HEK293 (cell line): ENCODE data around the gene SPATA7.

Experiments used
- EGR2 ChIP-seq: fragments of 450-650 bp; formaldehyde crosslinking; IDR thresholded peaks from 2 replicates; pipeline ENCODE4 v1.5.1; 2016; ENCODE audit warnings: low read depth, missing biosample characterization, missing genetic modification characterization
- GFI1B ChIP-seq: fragments of 450-650 bp; formaldehyde crosslinking; IDR thresholded peaks from 2 replicates; pipeline ENCODE4 v1.5.1; 2016; ENCODE audit warnings: missing biosample characterization, missing genetic modification characterization
- GLIS2 ChIP-seq: fragments of 450-650 bp; formaldehyde crosslinking; IDR thresholded peaks from 2 replicates; pipeline ENCODE4 v1.5.1; 2016; ENCODE audit warnings: missing biosample characterization, missing genetic modification characterization
- HOXD13 ChIP-seq: sonication (generic); formaldehyde crosslinking; IDR thresholded peaks from 2 replicates; pipeline ENCODE4 v1.8.0; 2022; ENCODE audit warnings: missing genetic modification reagents, borderline replicate concordance
- SP7 ChIP-seq: fragments of 450-650 bp; formaldehyde crosslinking; IDR thresholded peaks from 2 replicates; pipeline ENCODE4 v1.5.1; 2016; ENCODE audit warnings: missing biosample characterization, missing genetic modification characterization
- ZBTB17 ChIP-seq: fragments of 450-650 bp; formaldehyde crosslinking; IDR thresholded peaks from 2 replicates; pipeline ENCODE4 v1.5.1; 2016; ENCODE audit warnings: missing biosample characterization, missing genetic modification characterization
- ZBTB20 ChIP-seq: fragments of 450-650 bp; formaldehyde crosslinking; IDR thresholded peaks from 2 replicates; pipeline ENCODE4 v1.5.1; 2016; ENCODE audit warnings: missing biosample characterization, missing genetic modification characterization
- ZIC2 ChIP-seq: fragments of 450-650 bp; formaldehyde crosslinking; IDR thresholded peaks from 2 replicates; pipeline ENCODE4 v1.5.1; 2016; ENCODE audit warnings: missing biosample characterization, missing genetic modification characterization
- ZNF292 ChIP-seq: fragments of 450-650 bp; formaldehyde crosslinking; IDR thresholded peaks from 2 replicates; pipeline ENCODE4 v1.5.1; 2016; ENCODE audit warnings: low read depth, missing biosample characterization, missing genetic modification characterization, borderline replicate concordance
- ZNF302 ChIP-seq: fragments of 450-650 bp; formaldehyde crosslinking; IDR thresholded peaks from 2 replicates; pipeline ENCODE4 v1.5.1; 2016; ENCODE audit warnings: missing biosample characterization, missing genetic modification characterization, low read depth
- ZNF404 ChIP-seq: fragments of 450-650 bp; formaldehyde crosslinking; IDR thresholded peaks from 2 replicates; pipeline ENCODE4 v1.5.1; 2017; ENCODE audit warnings: missing biosample characterization, missing genetic modification characterization
- ZNF600 ChIP-seq: fragments of 450-650 bp; formaldehyde crosslinking; IDR thresholded peaks from 2 replicates; pipeline ENCODE4 v1.5.1; 2016; ENCODE audit warnings: missing biosample characterization, missing genetic modification characterization
- ZNF658 ChIP-seq: fragments of 450-650 bp; formaldehyde crosslinking; IDR thresholded peaks from 2 replicates; pipeline ENCODE4; 2016; ENCODE audit warnings: missing biosample characterization, missing genetic modification characterization
- ZNF701 ChIP-seq: fragments of 450-650 bp; formaldehyde crosslinking; IDR thresholded peaks from 2 replicates; pipeline ENCODE4 v1.5.1; 2016; ENCODE audit warnings: missing biosample characterization, missing genetic modification characterization
- ZNF707 ChIP-seq: fragments of 450-650 bp; formaldehyde crosslinking; IDR thresholded peaks from 2 replicates; pipeline ENCODE4 v1.5.1; 2016; ENCODE audit warnings: missing biosample characterization, missing genetic modification characterization
- TF ChIP-seq, protein P1 (sequence below): fragments of 450-650 bp; formaldehyde crosslinking; conservative IDR thresholded peaks from 2 replicates; pipeline ENCODE4 v1.5.1; 2016; ENCODE audit warnings: low read depth, missing biosample characterization, missing genetic modification characterization
- TF ChIP-seq, protein P2 (sequence below): fragments of 450-650 bp; formaldehyde crosslinking; IDR thresholded peaks from 2 replicates; pipeline ENCODE4 v1.5.1; 2017; ENCODE audit warnings: missing biosample characterization, missing genetic modification characterization
- TF ChIP-seq, protein P3 (sequence below): fragments of 450-650 bp; formaldehyde crosslinking; IDR thresholded peaks from 2 replicates; pipeline ENCODE4 v1.5.1; 2016; ENCODE audit warnings: missing biosample characterization, missing genetic modification characterization
- TF ChIP-seq, protein P4 (sequence below): fragments of 450-650 bp; formaldehyde crosslinking; IDR thresholded peaks from 2 replicates; pipeline ENCODE4 v1.5.1; 2016; ENCODE audit warnings: missing biosample characterization, missing genetic modification characterization
- TF ChIP-seq, protein P5 (sequence below): fragments of 450-650 bp; formaldehyde crosslinking; optimal IDR thresholded peaks from 2 replicates; pipeline ENCODE3; 2016; ENCODE audit warnings: missing biosample characterization, mild to moderate bottlenecking, missing genetic modification characterization
- TF ChIP-seq, protein P6 (sequence below): fragments of 450-650 bp; formaldehyde crosslinking; IDR thresholded peaks from 2 replicates; pipeline ENCODE4 v1.5.1; 2016; ENCODE audit warnings: missing biosample characterization, missing genetic modification characterization
- TF ChIP-seq, protein P7 (sequence below): fragments of 450-650 bp; formaldehyde crosslinking; IDR thresholded peaks from 2 replicates; pipeline ENCODE4 v1.5.1; 2017; ENCODE audit warnings: missing biosample characterization, missing genetic modification characterization

The SPATA7 gene

DNA sequence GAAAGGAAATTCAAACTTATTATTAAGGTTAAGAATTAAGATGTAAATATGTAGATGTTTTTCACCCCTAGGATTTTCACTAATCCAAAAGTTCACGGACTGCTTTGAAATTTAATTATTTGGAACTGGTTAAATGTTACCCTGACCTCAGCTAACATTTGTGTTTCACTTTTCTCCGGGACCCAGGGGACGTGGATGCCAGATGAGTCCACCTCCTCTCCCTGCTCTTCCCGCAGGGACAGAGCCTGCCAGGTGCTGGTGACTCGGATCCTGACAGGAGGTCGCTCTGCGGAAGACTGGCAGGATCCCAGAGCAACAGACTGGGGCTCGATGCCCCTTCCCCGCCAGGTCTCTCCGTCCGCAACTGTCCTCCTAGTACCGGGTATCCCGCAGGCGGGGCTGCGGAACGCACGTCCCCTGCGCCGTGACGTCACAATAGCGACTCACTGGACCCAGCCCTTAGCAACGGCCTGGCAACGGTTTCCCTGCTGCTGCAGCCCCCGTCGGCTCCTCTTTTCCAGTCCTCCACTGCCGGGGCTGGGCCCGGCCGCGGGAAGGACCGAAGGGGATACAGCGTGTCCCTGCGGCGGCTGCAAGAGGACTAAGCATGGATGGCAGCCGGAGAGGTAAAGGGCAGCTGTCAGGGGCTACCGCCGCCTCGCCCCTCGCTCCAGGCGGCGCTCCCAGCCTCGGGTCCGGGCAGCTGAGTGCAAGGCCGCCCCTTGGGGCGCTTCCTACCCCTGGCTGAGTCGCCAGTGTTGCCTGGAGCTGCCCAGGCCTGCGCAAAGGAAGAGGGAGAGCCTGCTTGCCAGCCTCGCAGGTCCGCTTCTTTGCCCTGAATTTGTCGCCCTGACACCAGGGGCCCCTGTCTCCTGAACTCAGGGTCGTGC is at the start of gene SPATA7 (continued):
- TF ChIP-seq, protein P1, sequence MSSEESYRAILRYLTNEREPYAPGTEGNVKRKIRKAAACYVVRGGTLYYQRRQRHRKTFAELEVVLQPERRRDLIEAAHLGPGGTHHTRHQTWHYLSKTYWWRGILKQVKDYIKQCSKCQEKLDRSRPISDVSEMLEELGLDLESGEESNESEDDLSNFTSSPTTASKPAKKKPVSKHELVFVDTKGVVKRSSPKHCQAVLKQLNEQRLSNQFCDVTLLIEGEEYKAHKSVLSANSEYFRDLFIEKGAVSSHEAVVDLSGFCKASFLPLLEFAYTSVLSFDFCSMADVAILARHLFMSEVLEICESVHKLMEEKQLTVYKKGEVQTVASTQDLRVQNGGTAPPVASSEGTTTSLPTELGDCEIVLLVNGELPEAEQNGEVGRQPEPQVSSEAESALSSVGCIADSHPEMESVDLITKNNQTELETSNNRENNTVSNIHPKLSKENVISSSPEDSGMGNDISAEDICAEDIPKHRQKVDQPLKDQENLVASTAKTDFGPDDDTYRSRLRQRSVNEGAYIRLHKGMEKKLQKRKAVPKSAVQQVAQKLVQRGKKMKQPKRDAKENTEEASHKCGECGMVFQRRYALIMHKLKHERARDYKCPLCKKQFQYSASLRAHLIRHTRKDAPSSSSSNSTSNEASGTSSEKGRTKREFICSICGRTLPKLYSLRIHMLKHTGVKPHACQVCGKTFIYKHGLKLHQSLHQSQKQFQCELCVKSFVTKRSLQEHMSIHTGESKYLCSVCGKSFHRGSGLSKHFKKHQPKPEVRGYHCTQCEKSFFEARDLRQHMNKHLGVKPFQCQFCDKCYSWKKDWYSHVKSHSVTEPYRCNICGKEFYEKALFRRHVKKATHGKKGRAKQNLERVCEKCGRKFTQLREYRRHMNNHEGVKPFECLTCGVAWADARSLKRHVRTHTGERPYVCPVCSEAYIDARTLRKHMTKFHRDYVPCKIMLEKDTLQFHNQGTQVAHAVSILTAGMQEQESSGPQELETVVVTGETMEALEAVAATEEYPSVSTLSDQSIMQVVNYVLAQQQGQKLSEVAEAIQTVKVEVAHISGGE (tag by site-specific recombination): peak; percentile 10; the same call in 1 of the 2 replicates
- TF ChIP-seq, protein P2, sequence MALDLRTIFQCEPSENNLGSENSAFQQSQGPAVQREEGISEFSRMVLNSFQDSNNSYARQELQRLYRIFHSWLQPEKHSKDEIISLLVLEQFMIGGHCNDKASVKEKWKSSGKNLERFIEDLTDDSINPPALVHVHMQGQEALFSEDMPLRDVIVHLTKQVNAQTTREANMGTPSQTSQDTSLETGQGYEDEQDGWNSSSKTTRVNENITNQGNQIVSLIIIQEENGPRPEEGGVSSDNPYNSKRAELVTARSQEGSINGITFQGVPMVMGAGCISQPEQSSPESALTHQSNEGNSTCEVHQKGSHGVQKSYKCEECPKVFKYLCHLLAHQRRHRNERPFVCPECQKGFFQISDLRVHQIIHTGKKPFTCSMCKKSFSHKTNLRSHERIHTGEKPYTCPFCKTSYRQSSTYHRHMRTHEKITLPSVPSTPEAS: no peak
- TF ChIP-seq ZNF292 (tag by site-specific recombination): no peak
- TF ChIP-seq ZNF707 (tag by site-specific recombination): no peak
- TF ChIP-seq GFI1B (tag by site-specific recombination): no peak
- TF ChIP-seq ZBTB17: peak; percentile 99
- peak; percentile 25; the same call in 1 of the 2 replicates for TF ChIP-seq SP7 (tag by site-specific recombination)
- TF ChIP-seq ZNF600 (tag by site-specific recombination): peak; percentile 39; the same call in 1 of the 2 replicates
- TF ChIP-seq, protein P3, sequence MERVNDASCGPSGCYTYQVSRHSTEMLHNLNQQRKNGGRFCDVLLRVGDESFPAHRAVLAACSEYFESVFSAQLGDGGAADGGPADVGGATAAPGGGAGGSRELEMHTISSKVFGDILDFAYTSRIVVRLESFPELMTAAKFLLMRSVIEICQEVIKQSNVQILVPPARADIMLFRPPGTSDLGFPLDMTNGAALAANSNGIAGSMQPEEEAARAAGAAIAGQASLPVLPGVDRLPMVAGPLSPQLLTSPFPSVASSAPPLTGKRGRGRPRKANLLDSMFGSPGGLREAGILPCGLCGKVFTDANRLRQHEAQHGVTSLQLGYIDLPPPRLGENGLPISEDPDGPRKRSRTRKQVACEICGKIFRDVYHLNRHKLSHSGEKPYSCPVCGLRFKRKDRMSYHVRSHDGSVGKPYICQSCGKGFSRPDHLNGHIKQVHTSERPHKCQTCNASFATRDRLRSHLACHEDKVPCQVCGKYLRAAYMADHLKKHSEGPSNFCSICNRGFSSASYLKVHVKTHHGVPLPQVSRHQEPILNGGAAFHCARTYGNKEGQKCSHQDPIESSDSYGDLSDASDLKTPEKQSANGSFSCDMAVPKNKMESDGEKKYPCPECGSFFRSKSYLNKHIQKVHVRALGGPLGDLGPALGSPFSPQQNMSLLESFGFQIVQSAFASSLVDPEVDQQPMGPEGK (tag by site-specific recombination): peak; percentile 72
- no peak for TF ChIP-seq ZNF658 (tag by site-specific recombination)
- TF ChIP-seq ZNF701 (tag by site-specific recombination): no peak
- peak; percentile 52; the same call in 1 of the 2 replicates for TF ChIP-seq GLIS2 (tag by site-specific recombination)
- TF ChIP-seq, protein P4, sequence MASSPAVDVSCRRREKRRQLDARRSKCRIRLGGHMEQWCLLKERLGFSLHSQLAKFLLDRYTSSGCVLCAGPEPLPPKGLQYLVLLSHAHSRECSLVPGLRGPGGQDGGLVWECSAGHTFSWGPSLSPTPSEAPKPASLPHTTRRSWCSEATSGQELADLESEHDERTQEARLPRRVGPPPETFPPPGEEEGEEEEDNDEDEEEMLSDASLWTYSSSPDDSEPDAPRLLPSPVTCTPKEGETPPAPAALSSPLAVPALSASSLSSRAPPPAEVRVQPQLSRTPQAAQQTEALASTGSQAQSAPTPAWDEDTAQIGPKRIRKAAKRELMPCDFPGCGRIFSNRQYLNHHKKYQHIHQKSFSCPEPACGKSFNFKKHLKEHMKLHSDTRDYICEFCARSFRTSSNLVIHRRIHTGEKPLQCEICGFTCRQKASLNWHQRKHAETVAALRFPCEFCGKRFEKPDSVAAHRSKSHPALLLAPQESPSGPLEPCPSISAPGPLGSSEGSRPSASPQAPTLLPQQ (tag by site-specific recombination): peak; percentile 38; the same call in 1 of the 2 replicates
- TF ChIP-seq, protein P5, sequence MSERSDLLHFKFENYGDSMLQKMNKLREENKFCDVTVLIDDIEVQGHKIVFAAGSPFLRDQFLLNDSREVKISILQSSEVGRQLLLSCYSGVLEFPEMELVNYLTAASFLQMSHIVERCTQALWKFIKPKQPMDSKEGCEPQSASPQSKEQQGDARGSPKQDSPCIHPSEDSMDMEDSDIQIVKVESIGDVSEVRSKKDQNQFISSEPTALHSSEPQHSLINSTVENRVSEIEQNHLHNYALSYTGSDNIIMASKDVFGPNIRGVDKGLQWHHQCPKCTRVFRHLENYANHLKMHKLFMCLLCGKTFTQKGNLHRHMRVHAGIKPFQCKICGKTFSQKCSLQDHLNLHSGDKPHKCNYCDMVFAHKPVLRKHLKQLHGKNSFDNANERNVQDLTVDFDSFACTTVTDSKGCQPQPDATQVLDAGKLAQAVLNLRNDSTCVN (tag by site-specific recombination): peak; percentile 71
- TF ChIP-seq EGR2 (tag by site-specific recombination): no peak
- 0 out of 2 replicates have a peak, but pooled peaks have one; percentile 21 for TF ChIP-seq HOXD13 (CRISPR knock-in tag)
- no peak for TF ChIP-seq ZNF302 (tag by site-specific recombination)
- no peak for TF ChIP-seq ZNF404 (tag by site-specific recombination)
- peak; percentile 17; the same call in 1 of the 2 replicates for TF ChIP-seq ZIC2 (tag by site-specific recombination)
- TF ChIP-seq, protein P6, sequence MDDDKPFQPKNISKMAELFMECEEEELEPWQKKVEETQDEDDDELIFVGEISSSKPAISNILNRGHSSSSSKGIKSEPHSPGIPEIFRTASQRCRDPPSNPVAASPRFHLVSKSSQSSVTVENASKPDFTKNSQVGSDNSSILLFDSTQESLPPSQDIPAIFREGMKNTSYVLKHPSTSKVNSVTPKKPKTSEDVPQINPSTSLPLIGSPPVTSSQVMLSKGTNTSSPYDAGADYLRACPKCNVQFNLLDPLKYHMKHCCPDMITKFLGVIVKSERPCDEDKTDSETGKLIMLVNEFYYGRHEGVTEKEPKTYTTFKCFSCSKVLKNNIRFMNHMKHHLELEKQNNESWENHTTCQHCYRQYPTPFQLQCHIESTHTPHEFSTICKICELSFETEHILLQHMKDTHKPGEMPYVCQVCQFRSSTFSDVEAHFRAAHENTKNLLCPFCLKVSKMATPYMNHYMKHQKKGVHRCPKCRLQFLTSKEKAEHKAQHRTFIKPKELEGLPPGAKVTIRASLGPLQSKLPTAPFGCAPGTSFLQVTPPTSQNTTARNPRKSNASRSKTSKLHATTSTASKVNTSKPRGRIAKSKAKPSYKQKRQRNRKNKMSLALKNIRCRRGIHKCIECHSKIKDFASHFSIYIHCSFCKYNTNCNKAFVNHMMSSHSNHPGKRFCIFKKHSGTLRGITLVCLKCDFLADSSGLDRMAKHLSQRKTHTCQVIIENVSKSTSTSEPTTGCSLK (tag by site-specific recombination): no peak
- TF ChIP-seq, protein P7, sequence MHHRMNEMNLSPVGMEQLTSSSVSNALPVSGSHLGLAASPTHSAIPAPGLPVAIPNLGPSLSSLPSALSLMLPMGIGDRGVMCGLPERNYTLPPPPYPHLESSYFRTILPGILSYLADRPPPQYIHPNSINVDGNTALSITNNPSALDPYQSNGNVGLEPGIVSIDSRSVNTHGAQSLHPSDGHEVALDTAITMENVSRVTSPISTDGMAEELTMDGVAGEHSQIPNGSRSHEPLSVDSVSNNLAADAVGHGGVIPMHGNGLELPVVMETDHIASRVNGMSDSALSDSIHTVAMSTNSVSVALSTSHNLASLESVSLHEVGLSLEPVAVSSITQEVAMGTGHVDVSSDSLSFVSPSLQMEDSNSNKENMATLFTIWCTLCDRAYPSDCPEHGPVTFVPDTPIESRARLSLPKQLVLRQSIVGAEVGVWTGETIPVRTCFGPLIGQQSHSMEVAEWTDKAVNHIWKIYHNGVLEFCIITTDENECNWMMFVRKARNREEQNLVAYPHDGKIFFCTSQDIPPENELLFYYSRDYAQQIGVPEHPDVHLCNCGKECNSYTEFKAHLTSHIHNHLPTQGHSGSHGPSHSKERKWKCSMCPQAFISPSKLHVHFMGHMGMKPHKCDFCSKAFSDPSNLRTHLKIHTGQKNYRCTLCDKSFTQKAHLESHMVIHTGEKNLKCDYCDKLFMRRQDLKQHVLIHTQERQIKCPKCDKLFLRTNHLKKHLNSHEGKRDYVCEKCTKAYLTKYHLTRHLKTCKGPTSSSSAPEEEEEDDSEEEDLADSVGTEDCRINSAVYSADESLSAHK: 0 out of 2 replicates have a peak, but pooled peaks have one; percentile 31
- peak; percentile 77 for TF ChIP-seq ZBTB20 (tag by site-specific recombination)
